ENCODE measurements around the gene UBXN7. TPM values are rescaled to one million over a fixed set of nuclear protein-coding genes. Genes with fewer than 3 reads are reported as not detected.
"Not testable (repeated sequence)": the region's sequence is repeated elsewhere in the genome, so short reads cannot be mapped to it uniquely, and the experiment has no call there.

The UBXN7 gene
- total RNA-seq, 1 experiment from 2014 or later = 32.4 TPM

DNA sequence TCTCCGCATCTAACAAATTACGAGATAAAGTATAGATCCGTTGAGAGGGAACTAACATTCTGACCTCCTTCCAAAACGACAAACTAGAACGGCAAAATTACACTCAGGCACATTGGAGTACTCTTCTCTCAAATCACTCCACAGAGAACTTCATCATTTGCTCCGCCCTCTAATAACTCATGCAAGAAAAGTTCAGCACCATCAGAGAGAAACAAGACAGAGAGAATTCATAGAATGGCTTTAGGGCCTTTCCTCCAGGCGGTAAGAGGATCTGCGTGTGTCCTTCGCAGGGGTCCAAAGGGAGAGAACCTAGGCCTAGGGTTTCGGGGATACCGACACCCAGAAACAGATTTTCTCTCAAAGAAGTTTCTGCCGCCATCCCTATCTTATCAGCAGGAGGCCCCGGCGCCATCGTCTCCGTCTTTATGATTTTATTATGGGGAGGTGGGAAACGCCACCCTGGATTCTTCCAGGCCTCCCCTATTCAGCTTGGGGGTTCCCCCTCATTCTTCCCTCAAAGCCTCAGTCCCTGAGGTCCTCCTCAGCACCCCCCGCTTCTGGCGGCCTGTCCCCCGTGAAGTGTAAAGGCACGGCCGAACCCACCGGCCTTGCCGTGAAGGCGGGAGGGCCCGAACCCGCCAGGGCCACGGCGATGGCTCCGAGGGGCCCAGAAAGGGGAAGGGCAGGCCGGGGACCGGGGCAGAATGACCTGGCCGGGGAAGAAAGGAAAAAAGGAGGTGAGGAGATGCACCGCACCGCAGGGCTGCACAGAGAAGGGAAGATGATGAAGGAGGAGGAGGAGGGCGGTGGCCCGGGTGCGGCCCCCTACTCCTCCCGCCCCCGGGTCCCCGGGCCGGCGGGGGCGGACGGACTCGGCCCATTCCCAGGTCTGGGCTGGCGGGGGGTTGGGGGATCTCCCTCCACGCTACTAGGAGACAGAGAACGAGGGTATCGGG lies 768 bp downstream of the UBXN7 start:
- H3K27ac ChIP-seq = peak overlapping the region; percentile 75
- no peaks in the 10 kb centered on the region for H3K9me3 ChIP-seq (replicated peaks)
- peaks cover 3% of the 10 kb centered on the region; the same call in 1 of the 2 replicates for H3K4me1 ChIP-seq
- peak overlapping the region; percentile 94 for H3K4me3 ChIP-seq
- no peaks in the 10 kb centered on the region for H3K36me3 ChIP-seq
- H3K27me3 ChIP-seq = no peaks in the 10 kb centered on the region
- peak; percentile 35 to 64 for DNase-seq

DNA sequence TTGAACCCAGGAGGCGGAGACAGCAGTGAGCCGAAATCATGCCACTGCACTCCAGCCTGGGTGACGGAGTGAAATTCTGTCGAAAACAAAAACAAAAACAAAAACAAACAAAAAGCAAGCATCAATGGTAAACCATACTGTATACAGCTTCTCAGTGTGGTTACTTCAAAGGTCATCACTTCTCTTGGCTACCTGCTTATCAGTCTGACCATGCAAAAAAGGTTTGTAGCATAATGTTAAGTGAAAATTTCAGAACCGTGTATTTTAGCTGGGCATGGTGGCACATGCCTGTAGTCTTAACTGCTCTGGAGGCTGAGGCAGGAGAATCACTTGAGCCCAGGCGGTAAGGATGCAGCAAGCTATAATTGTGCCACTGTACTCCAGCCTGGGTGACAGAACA lies 4.2 kb downstream of the UBXN7 start:
- H3K27ac ChIP-seq = no peak overlapping the region
- no peak overlapping the region for H3K4me3 ChIP-seq
- peaks cover 8% of the 10 kb centered on the region for H3K4me1 ChIP-seq
- H3K36me3 ChIP-seq = no peaks in the 10 kb centered on the region
- DNase-seq = no peak
- H3K27me3 ChIP-seq = no peaks in the 10 kb centered on the region
- H3K9me3 ChIP-seq (replicated peaks) = no peaks in the 10 kb centered on the region

DNA sequence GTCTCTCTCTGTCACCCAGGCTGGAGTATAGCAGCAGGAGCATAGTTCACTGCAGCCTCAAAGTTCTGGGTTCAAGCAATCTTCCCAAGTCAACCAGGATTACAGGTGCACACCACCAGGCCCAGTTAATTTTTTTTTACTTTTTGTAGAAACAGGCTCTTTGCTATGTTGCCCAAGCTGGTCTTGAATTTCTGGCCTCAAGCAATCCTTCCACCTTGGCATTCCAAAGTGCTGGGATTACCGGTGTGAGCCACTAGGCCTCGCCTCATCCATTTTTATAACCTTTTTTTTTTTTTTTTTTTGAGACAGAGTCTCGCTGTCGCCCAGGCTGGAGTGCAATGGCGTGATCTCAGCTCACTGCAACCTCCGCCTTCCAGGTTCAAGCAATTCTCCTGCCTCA lies 7.8 kb downstream of the UBXN7 start:
- H3K27me3 ChIP-seq; H3K9me3 ChIP-seq (replicated peaks); H3K27ac ChIP-seq; H3K4me3 ChIP-seq; DNase-seq; H3K36me3 ChIP-seq: not testable (repeated sequence)
- peaks cover 11% of the 10 kb centered on the region for H3K4me1 ChIP-seq

- Histone ChIP-seq H3K36me3 (no peaks in the 10 kb centered on the region), H3K4me3 (no peak overlapping the region), H3K27me3 (no peaks in the 10 kb centered on the region), H3K9me3 (replicated peaks) (no peaks in the 10 kb centered on the region), H3K27ac (peak overlapping the region; percentile 38), H3K4me1 (peaks cover 11% of the 10 kb centered on the region)
- peak; percentile 95 to 96 for DNase-seq
Observed at GRCh38 chr3:196423044-196423781, 9.0 kb downstream of the UBXN7 start.

GRCh38 chr3:196421668-196422067 lies 10.6 kb downstream of the UBXN7 start:
- not testable (repeated sequence) for H3K36me3 ChIP-seq; H3K27ac ChIP-seq; H3K9me3 ChIP-seq (replicated peaks); H3K4me3 ChIP-seq; DNase-seq; H3K27me3 ChIP-seq
- peaks cover 11% of the 10 kb centered on the region for H3K4me1 ChIP-seq

DNA sequence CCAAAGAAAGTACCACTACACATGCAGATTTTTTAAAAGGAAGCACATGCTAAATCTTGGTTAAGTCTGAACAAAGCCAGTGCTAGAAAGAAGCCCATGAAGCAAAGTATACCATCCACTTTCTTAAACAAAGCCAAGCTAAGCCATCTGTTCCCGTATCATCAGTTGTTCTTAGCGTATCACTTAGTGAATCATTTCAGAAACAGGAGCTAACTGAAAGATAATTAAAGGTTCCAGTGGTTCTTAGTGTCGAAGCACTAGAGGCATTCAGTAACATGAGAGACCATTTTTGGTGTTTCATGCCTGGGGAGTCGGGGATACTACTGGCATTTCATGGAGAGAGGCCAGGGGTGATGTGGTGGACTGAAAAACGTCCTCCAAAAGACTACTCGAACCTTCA lies 12.8 kb downstream of the UBXN7 start:
- peaks cover 11% of the 10 kb centered on the region for H3K4me1 ChIP-seq
- no peak overlapping the region for H3K27ac ChIP-seq
- H3K36me3 ChIP-seq = no peaks in the 10 kb centered on the region; the same call in none of the 2 replicates
- H3K4me3 ChIP-seq = no peak overlapping the region
- H3K27me3 ChIP-seq = no peaks in the 10 kb centered on the region
- DNase-seq = no peak
- H3K9me3 ChIP-seq (replicated peaks) = no peaks in the 10 kb centered on the region

GRCh38 chr3:196418601-196419000 lies 13.6 kb downstream of the UBXN7 start:
- no peaks in the 10 kb centered on the region for H3K27me3 ChIP-seq
- no peak overlapping the region for H3K4me3 ChIP-seq
- H3K36me3 ChIP-seq = no peaks in the 10 kb centered on the region; the same call in none of the 2 replicates
- H3K9me3 ChIP-seq (replicated peaks) = no peaks in the 10 kb centered on the region
- H3K27ac ChIP-seq = no peak overlapping the region
- DNase-seq = no peak
- peaks cover 11% of the 10 kb centered on the region for H3K4me1 ChIP-seq

DNA sequence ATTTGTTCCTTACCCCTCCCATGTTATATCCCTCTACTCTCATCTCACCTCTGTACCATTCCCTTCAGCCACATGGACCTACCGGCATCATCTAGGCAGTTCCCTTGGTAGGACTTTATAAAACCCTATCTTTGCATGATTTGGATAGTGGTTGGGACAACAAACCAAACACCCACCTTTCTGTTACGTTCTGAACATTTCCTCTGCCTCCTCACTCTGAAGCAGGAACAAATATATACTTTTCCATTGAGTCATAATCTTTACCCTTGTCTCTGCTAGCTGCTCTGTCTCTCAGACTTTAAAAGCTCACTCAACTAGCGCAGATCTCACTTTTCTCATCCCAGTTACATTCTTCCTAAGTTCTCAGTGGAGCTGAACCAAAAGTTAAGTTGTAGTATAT lies 17.8 kb downstream of the UBXN7 start:
- Histone ChIP-seq H3K9me3 (replicated peaks) (peaks cover 2% of the 10 kb centered on the region), H3K4me3 (no peak overlapping the region), H3K27ac (no peak overlapping the region), H3K36me3 (peaks cover 3% of the 10 kb centered on the region), H3K4me1 (no peaks in the 10 kb centered on the region), H3K27me3 (no peaks in the 10 kb centered on the region)
- no peak for DNase-seq

GRCh38 chr3:196412704-196413103 lies 19.5 kb downstream of the UBXN7 start:
- Histone ChIP-seq H3K27ac (no peak overlapping the region), H3K36me3 (peaks cover 3% of the 10 kb centered on the region), H3K4me3 (no peak overlapping the region), H3K4me1 (no peaks in the 10 kb centered on the region; the same call in 1 of the 2 replicates), H3K27me3 (no peaks in the 10 kb centered on the region), H3K9me3 (replicated peaks) (peaks cover 8% of the 10 kb centered on the region)
- DNase-seq = no peak

- Histone ChIP-seq H3K9me3 (replicated peaks) (peaks cover 8% of the 10 kb centered on the region), H3K27me3 (no peaks in the 10 kb centered on the region), H3K27ac (no peak overlapping the region), H3K4me3 (no peak overlapping the region), H3K36me3 (peaks cover 23% of the 10 kb centered on the region), H3K4me1 (peaks cover 10% of the 10 kb centered on the region)
- no peak for DNase-seq
Observed at GRCh38 chr3:196409409-196409808, 22.8 kb downstream of the UBXN7 start.

DNA sequence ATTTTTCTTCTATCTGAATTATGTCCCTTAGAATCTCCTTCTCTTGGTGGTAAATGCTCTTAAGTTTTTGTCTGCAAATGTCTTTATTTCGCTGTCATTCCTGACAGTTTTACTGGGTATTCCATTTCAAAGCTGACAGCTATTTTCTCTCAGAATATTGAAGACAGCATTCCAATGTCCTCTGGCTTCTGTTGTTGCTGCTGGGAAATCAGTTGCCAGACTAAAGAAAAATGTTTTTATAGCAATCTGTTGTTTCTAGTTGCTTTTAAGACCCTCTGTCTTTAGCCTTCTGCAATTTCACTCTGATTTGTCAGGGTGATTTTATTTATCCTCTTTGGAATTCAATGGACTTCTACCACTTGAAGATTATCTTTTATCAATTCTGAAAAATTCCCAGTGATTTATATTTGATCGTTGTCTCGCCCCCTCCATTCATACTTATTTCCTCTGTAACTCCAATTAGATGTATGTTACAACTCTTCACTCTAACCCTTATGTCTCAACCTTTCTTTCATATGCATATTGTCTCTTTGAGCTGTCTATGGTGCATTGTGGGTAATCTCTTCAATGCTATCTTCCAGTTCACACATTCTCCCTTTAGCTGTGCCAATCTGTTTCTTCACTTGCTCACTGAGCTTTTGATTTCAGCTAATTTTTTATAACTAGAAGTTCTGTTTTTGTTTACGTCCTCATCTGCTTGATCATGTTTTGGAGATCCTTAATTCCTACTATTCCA lies 23.5 kb downstream of the UBXN7 start:
- no peak for DNase-seq
- peaks cover 24% of the 10 kb centered on the region for H3K36me3 ChIP-seq
- H3K4me1 ChIP-seq = peaks cover 10% of the 10 kb centered on the region
- no peak overlapping the region for H3K4me3 ChIP-seq
- no peaks in the 10 kb centered on the region for H3K27me3 ChIP-seq
- no peak overlapping the region for H3K27ac ChIP-seq
- peaks cover 8% of the 10 kb centered on the region for H3K9me3 ChIP-seq (replicated peaks)

GRCh38 chr3:196406811-196407470 lies 25.3 kb downstream of the UBXN7 start:
- Histone ChIP-seq H3K4me1 (peaks cover 10% of the 10 kb centered on the region), H3K9me3 (replicated peaks) (peaks cover 8% of the 10 kb centered on the region), H3K27ac (no peak overlapping the region), H3K36me3 (peaks cover 29% of the 10 kb centered on the region), H3K4me3 (no peak overlapping the region; the same call in 1 of the 2 replicates), H3K27me3 (no peaks in the 10 kb centered on the region)
- peak; percentile 63 to 64 for DNase-seq

DNA sequence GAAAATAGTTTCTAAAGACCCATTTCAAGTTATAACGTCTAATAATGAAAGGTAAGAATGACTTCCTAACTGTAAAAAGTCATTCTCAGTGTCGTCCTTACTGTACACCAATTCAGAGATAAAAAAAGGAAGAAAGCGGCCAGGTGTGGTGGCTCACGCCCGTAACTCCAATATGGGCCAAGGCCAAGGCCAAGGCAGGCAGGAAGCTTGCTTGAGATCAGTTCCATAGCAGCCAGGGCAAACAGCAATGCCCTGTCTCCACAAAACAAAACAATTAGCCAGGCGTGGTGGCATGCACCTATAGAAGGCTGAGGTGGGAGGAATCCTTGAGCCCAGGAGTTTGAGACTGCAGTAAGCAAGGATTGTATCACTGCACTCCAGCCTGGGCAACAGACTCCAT lies 31.9 kb downstream of the UBXN7 start:
- no peak for DNase-seq
- Histone ChIP-seq H3K4me3 (no peak overlapping the region), H3K4me1 (peaks cover 15% of the 10 kb centered on the region), H3K36me3 (peaks cover 55% of the 10 kb centered on the region), H3K27ac (peak overlapping the region; percentile 52), H3K27me3 (no peaks in the 10 kb centered on the region), H3K9me3 (replicated peaks) (no peaks in the 10 kb centered on the region; the same call in 1 of the 2 replicates)

GRCh38 chr3:196399485-196399945 lies 32.7 kb downstream of the UBXN7 start:
- Histone ChIP-seq H3K9me3 (replicated peaks) (no peaks in the 10 kb centered on the region; the same call in 1 of the 2 replicates), H3K4me1 (peaks cover 15% of the 10 kb centered on the region), H3K4me3 (no peak overlapping the region), H3K36me3 (peaks cover 50% of the 10 kb centered on the region), H3K27me3 (no peaks in the 10 kb centered on the region), H3K27ac (peak overlapping the region; percentile 52)
- DNase-seq = peak; percentile 90 to 94
